GM21737 (cell line): ENCODE results near the gene ARL14EP.

Experiments used
- ATAC-seq: cut with Tn5 transposase; IDR thresholded peaks from one replicate; pipeline ENCODE4 v1.9.1; 2021; ENCODE audit warnings: mild to moderate bottlenecking, moderate library complexity; ENCODE audit not compliant: unreplicated experiment

Gene ARL14EP

GRCh38 chr11:30326114-30326778 is 3.3 kb downstream of the ARL14EP start:
- ATAC-seq: no peak

GRCh38 chr11:30326906-30327305 is 4.0 kb downstream of the ARL14EP start:
- ATAC-seq: no peak

GRCh38 chr11:30328681-30329080 is 5.8 kb downstream of the ARL14EP start:
- no peak for ATAC-seq

- no peak for ATAC-seq
Measured at GRCh38 chr11:30329150-30329940, 6.4 kb downstream of the ARL14EP start.

GRCh38 chr11:30333405-30333804 is 10.5 kb downstream of the ARL14EP start:
- no peak for ATAC-seq

GRCh38 chr11:30342736-30343166 is 19.8 kb downstream of the ARL14EP start:
- ATAC-seq: peak; percentile 99

GRCh38 chr11:30344085-30344484 is 21.2 kb downstream of the ARL14EP start:
- ATAC-seq: no peak

GRCh38 chr11:30345644-30346043 is 22.7 kb downstream of the ARL14EP start:
- ATAC-seq: no peak

- no peak for ATAC-seq
Measured at GRCh38 chr11:30346068-30346688, 23.3 kb downstream of the ARL14EP start.

- no peak for ATAC-seq
Measured at GRCh38 chr11:30348035-30348434, 25.1 kb downstream of the ARL14EP start.

GRCh38 chr11:30349885-30350284 is 27.0 kb downstream of the ARL14EP start:
- no peak for ATAC-seq

- ATAC-seq: no peak
Measured at GRCh38 chr11:30350384-30350783, 27.5 kb downstream of the ARL14EP start.

- ATAC-seq: no peak
Measured at GRCh38 chr11:30351061-30351460, 28.2 kb downstream of the ARL14EP start.

GRCh38 chr11:30356391-30356790 is 33.5 kb downstream of the ARL14EP start:
- no peak for ATAC-seq

- no peak for ATAC-seq
Measured at GRCh38 chr11:30357872-30358271, 35.0 kb downstream of the ARL14EP start.

- no peak for ATAC-seq
Measured at GRCh38 chr11:30358536-30358935, 35.6 kb downstream of the ARL14EP start.

- no peak for ATAC-seq
Measured at GRCh38 chr11:30360741-30361140, 37.8 kb downstream of the ARL14EP start.

GRCh38 chr11:30364139-30364836 is 41.4 kb downstream of the ARL14EP start:
- no peak for ATAC-seq

- no peak for ATAC-seq
Measured at GRCh38 chr11:30364837-30365482, 42.1 kb downstream of the ARL14EP start.

- no peak for ATAC-seq
Measured at GRCh38 chr11:30365793-30366517, 43.1 kb downstream of the ARL14EP start.
